Stimulated activated CD4-positive, alpha-beta T cell treated with anti-CD3 and anti-CD28 coated beads, Interleukin-15, amount 100 ng/mL, for 24 hours (primary cell): ENCODE data around the gene MS4A1.
"Not testable (repeated sequence)": the region's sequence is repeated elsewhere in the genome, so short reads cannot be mapped to it uniquely, and the experiment has no call there.

Experiments used
- DNase-seq: peaks from one replicate; pipeline ENCODE4 v3.0.0-alpha.2; 2020

The MS4A1 gene

DNA sequence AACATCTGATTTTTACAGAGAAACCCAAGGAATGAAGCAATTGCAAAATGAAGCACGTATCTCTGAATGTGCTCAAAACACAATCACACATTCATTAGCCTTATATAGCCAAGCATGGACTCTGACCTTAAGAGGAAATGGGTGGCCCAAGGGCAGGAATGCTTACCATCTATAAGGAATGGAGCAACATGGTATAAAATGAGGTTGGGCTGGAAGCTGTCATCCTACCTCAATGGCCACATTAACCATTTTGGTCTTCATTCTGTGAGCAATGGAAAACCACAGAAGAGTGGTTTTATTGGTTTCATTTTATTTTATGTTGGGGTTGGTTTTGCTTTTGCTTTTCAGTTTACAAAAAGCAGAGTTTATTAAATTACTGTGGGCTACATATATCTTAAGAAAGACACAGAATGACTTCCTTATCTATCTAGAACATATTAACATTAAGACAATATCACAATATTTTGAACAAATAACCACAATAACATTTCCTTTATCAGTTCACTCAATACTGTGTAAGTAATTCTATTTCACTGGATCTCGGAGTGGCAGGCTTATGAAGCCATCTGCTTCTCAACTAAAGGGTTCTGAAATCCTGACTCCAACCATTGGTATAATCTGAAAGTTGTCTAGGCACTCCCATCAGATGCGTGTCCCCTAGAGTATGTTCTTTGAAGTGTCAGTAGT lies 48.7 kb downstream of the MS4A1 start:
- peak; percentile 19 for DNase-seq

DNA sequence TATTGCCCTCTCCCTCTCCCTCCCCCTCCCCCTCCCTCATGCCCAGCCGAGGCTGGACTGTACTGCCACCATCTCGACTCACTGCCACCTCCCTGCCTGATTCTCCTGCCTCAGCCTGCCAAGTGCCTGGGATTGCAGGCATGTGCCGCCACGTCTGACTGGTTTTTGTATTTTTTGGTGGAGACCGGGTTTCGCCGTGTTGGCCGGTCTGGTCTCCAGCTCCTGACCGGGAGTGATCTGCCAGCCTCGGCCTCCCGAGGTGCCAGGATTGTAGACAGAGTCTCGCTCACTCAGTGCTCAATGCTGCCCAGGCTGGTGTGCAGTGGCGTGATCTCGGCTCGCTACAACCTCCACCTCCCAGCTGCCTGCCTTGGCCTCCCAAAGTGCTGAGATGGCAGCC lies 54.0 kb downstream of the MS4A1 start:
- DNase-seq, result not testable (repeated sequence)

DNA sequence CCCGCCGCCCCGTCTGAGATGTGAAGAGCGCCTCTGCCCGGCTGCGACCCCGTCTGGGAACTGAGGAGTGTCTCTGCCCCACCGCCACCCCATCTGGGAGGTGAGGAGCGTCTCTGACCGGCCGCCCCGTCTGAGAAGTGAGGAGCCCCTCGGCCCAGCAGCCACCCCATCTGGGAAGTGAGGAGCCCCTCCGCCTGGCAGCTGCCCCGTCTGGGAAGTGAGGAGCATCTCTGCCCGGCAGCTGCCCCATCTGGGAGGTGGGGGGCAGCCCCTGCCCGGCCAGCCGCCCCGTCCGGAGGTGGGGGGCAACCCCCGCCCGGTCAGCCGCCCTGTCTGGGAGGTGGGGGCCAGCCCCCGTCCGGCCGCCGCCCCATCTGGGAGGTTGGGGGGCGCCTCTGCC lies 54.6 kb downstream of the MS4A1 start:
- DNase-seq, result not testable (repeated sequence)

DNA sequence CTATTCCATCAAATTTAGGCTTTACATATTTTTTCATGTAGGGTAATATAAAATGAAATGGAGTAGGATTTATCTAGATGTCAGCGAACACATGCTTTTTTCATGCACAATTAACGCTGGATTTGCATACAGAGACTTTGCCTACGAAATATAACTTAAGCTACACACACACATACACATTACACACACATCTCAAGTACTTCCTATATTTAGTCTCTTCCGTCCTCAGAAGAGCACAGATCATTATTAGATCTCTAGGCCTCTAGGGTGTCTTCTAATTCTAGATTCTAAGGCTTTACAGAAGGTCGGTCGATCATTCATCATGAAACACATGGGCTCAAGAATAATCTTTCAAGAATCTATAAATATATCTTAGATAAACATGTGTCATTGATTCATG lies 55.7 kb downstream of the MS4A1 start:
- no peak for DNase-seq

DNA sequence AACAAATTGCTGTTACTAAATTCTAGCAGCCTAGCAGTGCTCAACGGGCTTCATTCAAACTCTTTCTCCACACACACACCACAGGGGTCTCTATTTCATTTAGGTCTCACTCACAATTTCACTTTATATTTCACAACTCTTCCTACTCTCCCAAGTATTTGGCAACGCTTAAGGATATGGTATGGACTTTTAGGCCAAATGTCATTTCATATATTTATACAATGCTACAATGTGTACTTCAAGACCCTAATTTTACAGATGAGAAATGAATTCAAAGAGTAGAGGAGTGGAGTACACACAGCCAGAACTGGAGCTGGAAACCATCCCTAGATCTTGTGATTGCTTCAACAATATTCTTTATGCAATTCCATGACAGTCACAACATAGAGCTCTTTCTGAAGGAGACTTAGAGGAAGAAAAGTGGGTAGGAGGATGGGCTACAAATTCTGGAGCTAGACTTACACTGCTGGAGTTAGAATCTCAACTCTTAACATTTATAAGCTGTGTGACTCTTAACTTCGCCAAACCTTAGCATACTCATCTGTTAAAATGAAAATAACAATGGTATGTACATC lies 57.1 kb downstream of the MS4A1 start:
- DNase-seq, result no peak

DNA sequence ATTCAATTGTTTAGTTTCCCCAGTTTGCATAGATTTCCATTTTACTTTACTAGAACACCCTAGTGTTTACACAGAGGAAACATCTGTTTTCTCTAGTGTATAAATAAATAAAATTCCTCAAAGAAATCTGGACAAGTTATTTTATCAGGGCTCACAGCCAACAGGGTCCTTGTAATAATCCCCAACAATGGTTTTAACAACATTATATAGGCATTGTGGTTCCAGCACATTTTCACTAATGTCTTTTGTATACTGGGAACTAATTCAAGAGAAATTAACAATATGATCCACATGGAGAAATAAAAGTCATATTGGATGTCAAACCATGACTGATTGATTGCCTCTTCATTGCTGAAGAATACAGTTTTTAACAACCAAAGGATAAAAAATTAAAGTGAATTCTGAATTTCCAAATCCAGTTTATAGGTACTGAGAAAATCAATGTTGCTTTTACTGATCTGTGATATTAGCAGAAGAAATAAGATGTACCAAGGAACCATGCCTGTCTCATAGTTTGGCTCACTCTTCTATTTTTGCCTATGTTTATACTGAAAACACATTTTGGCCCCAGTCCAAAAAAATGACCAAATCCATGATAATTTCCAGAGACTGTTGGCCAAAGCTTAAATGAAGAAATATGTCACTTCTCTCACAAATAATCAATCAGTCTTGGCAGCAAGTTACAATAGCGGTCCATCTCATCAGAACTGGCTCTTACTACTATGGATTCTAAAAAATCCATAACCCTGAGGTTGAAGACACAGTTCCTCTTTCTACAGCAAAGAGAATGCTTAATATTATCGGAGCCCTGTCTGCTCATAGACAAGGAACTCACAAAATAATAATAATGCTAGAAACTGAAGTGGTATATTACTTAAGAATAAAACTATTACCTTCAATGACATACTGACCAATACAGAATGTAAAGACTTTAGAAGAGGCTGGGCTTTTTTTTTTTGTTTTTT lies 58.1 kb downstream of the MS4A1 start:
- no peak for DNase-seq

DNA sequence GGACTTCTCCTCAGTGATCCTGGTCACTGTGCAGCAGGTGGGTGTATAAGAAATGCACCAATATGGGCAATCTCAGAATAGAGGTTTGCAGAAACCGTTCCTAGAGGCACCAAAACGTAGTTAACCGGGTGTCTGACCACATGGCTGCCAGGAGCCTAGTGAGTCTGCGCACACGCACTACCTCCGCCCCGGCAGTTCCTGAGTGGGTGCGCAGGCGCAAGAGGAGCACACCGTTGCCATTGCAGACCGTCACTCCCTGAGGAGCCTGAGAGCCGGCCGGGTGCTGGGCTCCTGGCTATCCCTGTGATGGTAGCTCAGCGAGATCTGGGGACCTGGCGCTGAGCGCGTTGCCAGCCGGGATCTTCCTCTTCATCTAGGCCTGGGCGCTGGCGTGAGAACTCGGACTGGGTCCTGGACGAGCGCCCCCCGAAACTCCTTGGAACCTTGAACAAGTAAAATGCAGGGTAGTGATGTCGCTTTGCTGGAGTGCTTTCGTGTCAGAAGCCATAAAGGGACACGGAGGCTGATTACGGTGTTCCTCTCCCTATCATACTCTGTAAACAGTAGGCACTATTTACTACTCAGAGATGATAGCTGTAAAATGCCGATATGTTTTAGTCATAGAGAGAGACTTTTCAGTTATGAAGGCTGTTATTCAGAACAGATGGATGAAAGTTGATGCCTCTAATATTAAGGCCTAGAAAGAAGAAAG lies 59.7 kb downstream of the MS4A1 start, which contains the start of gene MS4A13:
TSS of gene MS4A13 (plus strand) at position 249 of the 712 bp plus-strand sequence. CDS start 2,692 bp downstream, outside the sequence.
- no peak for DNase-seq
